Liver (tissue), 9 donors: Measurements from ENCODE around the gene CCDC106. TPM values are rescaled to one million over a fixed set of nuclear protein-coding genes. Genes with fewer than 3 reads are reported as not detected.

ENCODE experiments used
- DNase-seq: peaks from one replicate; pipeline ENCODE4 v3.0.0-alpha.2; 2017; ENCODE audit warnings: low spot score
- H3K27ac ChIP-seq, 2 donors: one replicate each; pipeline ENCODE4 v1.7.0; 2013; ENCODE audit warnings: inconsistent platforms in 2 of 2, low read length in 2 of 2, control low read depth in 1 of 2, low read depth in 1 of 2, mild to moderate bottlenecking in 1 of 2
- H3K27me3 ChIP-seq, 4 donors: one replicate each; pipeline versions ENCODE4 v1.6.1 to v1.7.0; 2013; ENCODE audit warnings: low read length in 3 of 4, inconsistent platforms in 1 of 4, mild to moderate bottlenecking in 1 of 4, moderate library complexity in 1 of 4; ENCODE audit not compliant: control insufficient read depth in 4 of 4, insufficient read depth in 4 of 4
- H3K36me3 ChIP-seq, 4 donors: one replicate each; pipeline versions ENCODE4 v1.6.1 to v1.7.0; 2013; ENCODE audit warnings: low read length in 3 of 4, mild to moderate bottlenecking in 3 of 4, low read depth in 1 of 4, moderate library complexity in 1 of 4; ENCODE audit not compliant: control insufficient read depth in 4 of 4, insufficient read depth in 3 of 4
- H3K4me1 ChIP-seq, 4 donors: one replicate each; pipeline versions ENCODE4 v1.6.1 to v1.7.0; 2013; ENCODE audit warnings: low read length in 3 of 4, mild to moderate bottlenecking in 3 of 4, moderate library complexity in 1 of 4; ENCODE audit not compliant: control insufficient read depth in 4 of 4, insufficient read depth in 4 of 4
- H3K4me3 ChIP-seq, 3 donors: one replicate each; pipeline versions ENCODE4 v1.6.1 to v1.7.0; 2013; ENCODE audit warnings: low read length in 3 of 3, control low read depth in 1 of 3, low read depth in 1 of 3, mild to moderate bottlenecking in 1 of 3
- H3K9ac ChIP-seq, 2 donors: one replicate each; pipeline ENCODE4 v1.7.0; 2013; ENCODE audit warnings: low read length in 2 of 2, mild to moderate bottlenecking in 2 of 2, moderate library complexity in 2 of 2, control low read depth in 1 of 2, low read depth in 1 of 2
- H3K9me3 ChIP-seq, 4 donors: one replicate each; pipeline versions ENCODE4 v1.6.1 to v1.7.0; 2013; ENCODE audit warnings: low read length in 3 of 4; ENCODE audit not compliant: control insufficient read depth in 4 of 4
- EGR1 ChIP-seq, 2 donors: IDR thresholded peaks; 2 replicates each; pipeline ENCODE4 v1.6.1; 2016 to 2018; ENCODE audit warnings: antibody characterized with exemption in 2 of 2, low read depth in 2 of 2
- FOXA1 ChIP-seq: IDR thresholded peaks from 2 replicates; pipeline ENCODE4 v1.6.1; 2016; ENCODE audit warnings: antibody characterized with exemption
- FOXA2 ChIP-seq: IDR thresholded peaks from 2 replicates; pipeline ENCODE4 v1.6.1; 2016; ENCODE audit warnings: antibody characterized with exemption
- GABPA ChIP-seq, 2 donors: IDR thresholded peaks in 1 of 2; conservative IDR thresholded peaks in 1 of 2; 2 replicates each; pipeline ENCODE4 v1.6.1; 2016; ENCODE audit warnings: antibody characterized with exemption in 2 of 2, mild to moderate bottlenecking in 1 of 2, moderate library complexity in 1 of 2
- HNF4A ChIP-seq, 2 donors: conservative IDR thresholded peaks; 2 replicates each; pipeline ENCODE4 v1.6.1; 2016; ENCODE audit warnings: antibody characterized with exemption in 2 of 2, mild to moderate bottlenecking in 2 of 2
- HNF4G ChIP-seq: IDR thresholded peaks from 2 replicates; pipeline ENCODE4 v1.6.1; 2016; ENCODE audit warnings: antibody characterized with exemption
- JUND ChIP-seq, 2 donors: IDR thresholded peaks; 2 replicates each; pipeline ENCODE4 v1.6.1; 2016; ENCODE audit warnings: antibody characterized with exemption in 2 of 2
- RAD21 ChIP-seq, 2 donors: IDR thresholded peaks; 2 replicates each; pipeline ENCODE4 v1.6.1; 2016; ENCODE audit warnings: antibody characterized with exemption in 2 of 2, mild to moderate bottlenecking in 2 of 2
- RXRA ChIP-seq, 2 donors: IDR thresholded peaks; 2 replicates each; pipeline ENCODE4 v1.6.1; 2017 to 2018; ENCODE audit warnings: antibody characterized with exemption in 2 of 2, mild to moderate bottlenecking in 1 of 2
- SP1 ChIP-seq: IDR thresholded peaks from 2 replicates; pipeline ENCODE4 v1.6.1; 2018; ENCODE audit warnings: antibody characterized with exemption, mild to moderate bottlenecking
- TAF1 ChIP-seq: conservative IDR thresholded peaks from 2 replicates; pipeline ENCODE4 v1.6.1; 2016; ENCODE audit warnings: antibody characterized with exemption, mild to moderate bottlenecking
- YY1 ChIP-seq: IDR thresholded peaks from 2 replicates; pipeline ENCODE4 v1.6.1; 2016; ENCODE audit warnings: antibody characterized with exemption, mild to moderate bottlenecking
- WGBS: extraction: QIAGEN DNeasy Blood & Tissue Kit; methylation state at CpG from one replicate; pipeline ENCODE4 v1.1.7; 2013; 5-methylcytosine and 5-hydroxymethylcytosine counted together
- polyA plus RNA-seq, 2 donors: library from polyadenylated mRNA; stranded (reverse) in 1 of 2; unstranded in 1 of 2; fragments of 200-250 nt in 1 of 2; fragments of >200 nt in 1 of 2; fragmentation: Nextera tagmentation in 1 of 2; extraction: Ambion mirVana in 1 of 2; gene quantifications; one replicate each; pipeline versions ENCODE4 v1.2.1 to v1.2.3, GENCODE V29; 2013 to 2015
- total RNA-seq, 2 donors: library from RNA; depleted of rRNA; stranded (reverse); fragments of >200 nt; gene quantifications; one replicate each; pipeline ENCODE4 v1.2.3, GENCODE V29; 2014
- TF ChIP-seq, protein P1 (sequence below): fragments of 150-350 bp; IDR thresholded peaks from 2 replicates; pipeline ENCODE4 v1.5.1; 2017; ENCODE audit warnings: improper control_type of control experiment, low read depth, low read length; ENCODE audit not compliant: missing input control
- TF ChIP-seq, protein P2 (sequence below): IDR thresholded peaks from 2 replicates; pipeline ENCODE4 v1.6.1; 2016; ENCODE audit warnings: antibody characterized with exemption
- TF ChIP-seq, protein P3 (sequence below): IDR thresholded peaks from 2 replicates; pipeline ENCODE4 v1.6.1; 2016; ENCODE audit warnings: antibody characterized with exemption
- TF ChIP-seq, protein P4 (sequence below): IDR thresholded peaks from 2 replicates; pipeline ENCODE4 v1.6.1; 2016; ENCODE audit warnings: antibody characterized with exemption
- donor health status: healthy.
- donor health status: healthy.
- donor health status: healthy.
- donor health status: healthy.
- donor health status: healthy.

The CCDC106 gene
- total and polyA plus RNA-seq, 4 donors, result 3.6 to 13.5 (median 5.9) TPM

DNA sequence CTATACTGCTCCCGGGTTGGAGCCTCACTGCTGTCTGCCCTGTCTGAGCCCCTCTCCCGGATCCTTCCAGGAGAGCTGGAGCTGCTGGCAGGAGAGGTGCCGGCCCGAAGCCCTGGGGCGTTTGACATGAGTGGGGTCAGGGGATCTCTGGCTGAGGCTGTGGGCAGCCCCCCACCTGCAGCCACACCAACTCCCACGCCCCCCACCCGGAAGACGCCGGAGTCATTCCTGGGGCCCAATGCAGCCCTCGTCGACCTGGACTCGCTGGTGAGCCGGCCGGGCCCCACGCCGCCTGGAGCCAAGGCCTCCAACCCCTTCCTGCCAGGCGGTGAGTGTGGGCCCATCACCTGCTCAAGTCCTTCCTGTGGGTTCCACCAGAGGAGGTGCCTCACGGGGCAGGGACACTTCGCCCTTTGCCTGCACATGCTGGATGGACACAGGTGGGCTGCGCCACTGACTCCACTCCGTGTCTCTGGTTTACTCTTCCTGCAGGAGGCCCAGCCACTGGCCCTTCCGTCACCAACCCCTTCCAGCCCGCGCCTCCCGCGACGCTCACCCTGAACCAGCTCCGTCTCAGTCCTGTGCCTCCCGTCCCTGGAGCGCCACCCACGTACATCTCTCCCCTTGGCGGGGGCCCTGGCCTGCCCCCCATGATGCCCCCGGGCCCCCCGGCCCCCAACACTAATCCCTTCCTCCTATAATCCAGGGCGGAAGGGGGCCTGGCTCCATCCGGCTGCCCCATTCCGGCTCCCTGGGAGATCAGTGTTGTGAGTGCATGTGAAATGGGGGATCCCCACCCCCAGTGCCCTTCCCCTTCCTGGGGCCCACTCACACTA, 46.9 kb downstream of the CCDC106 start:
- H3K4me3 ChIP-seq, result no peak overlapping the region
- no peaks in the 10 kb centered on the region for H3K27me3 ChIP-seq
- H3K27ac ChIP-seq, result no peak overlapping the region
- DNase-seq, result no peak
- H3K9ac ChIP-seq, result no peak overlapping the region
- no peaks in the 10 kb centered on the region for H3K9me3 ChIP-seq
- no peaks in the 10 kb centered on the region for H3K4me1 ChIP-seq
- peaks cover 21 to 83% (median 32%) of the 10 kb centered on the region in 4 donors for H3K36me3 ChIP-seq
- 95% methylated on average over 37 of the region's 37 CpGs for WGBS
- no peak for TF ChIP-seq FOXA1
- TF ChIP-seq GABPA (IDR thresholded peaks at IDR 0.05 in 1 of 2, conservative IDR thresholded peaks at IDR 0.05 in 1 of 2), result no peak
- no peak for TF ChIP-seq HNF4G
- TF ChIP-seq, protein P1, sequence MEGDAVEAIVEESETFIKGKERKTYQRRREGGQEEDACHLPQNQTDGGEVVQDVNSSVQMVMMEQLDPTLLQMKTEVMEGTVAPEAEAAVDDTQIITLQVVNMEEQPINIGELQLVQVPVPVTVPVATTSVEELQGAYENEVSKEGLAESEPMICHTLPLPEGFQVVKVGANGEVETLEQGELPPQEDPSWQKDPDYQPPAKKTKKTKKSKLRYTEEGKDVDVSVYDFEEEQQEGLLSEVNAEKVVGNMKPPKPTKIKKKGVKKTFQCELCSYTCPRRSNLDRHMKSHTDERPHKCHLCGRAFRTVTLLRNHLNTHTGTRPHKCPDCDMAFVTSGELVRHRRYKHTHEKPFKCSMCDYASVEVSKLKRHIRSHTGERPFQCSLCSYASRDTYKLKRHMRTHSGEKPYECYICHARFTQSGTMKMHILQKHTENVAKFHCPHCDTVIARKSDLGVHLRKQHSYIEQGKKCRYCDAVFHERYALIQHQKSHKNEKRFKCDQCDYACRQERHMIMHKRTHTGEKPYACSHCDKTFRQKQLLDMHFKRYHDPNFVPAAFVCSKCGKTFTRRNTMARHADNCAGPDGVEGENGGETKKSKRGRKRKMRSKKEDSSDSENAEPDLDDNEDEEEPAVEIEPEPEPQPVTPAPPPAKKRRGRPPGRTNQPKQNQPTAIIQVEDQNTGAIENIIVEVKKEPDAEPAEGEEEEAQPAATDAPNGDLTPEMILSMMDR, result no peak
- no peak for TF ChIP-seq FOXA2
- TF ChIP-seq YY1, result no peak
- no peak for TF ChIP-seq RAD21 (IDR thresholded peaks at IDR 0.05)

DNA sequence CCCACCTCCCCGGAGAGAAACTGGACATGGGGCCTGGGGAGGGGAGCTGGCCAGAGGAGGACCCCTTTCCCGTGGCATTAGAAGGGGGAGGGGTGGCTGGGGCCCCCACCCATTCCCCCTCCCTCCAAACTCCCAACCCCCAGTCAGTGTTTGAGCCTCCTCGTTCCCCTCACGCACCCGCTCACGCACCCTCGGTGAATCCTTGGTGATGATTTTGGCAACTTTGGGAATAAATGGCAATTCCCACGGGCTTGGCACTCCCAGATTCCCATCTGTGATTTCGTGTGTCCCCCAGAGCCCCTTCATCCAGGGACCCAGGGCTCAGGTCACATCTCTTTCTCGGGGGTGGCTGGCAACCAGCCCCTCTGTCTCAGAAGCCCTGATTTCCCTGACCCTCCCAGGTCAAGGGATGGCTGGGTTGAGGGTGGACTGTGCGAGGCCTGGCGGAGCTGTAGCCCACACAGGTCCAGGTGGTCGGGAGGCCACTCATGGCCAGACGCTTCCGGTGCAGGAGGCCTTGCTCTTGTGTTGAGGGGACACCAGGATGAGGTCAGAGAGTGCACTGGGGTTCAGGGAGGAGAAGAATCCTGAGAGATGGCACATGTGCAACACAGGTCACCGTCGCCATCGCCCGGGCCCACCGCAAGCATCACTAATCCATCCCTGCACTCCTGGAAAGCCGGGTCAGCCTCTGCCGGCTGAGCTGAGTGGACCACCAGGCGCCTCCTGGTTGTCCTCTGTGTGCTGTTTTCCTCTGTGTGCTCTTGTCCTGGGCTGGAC, 47.7 kb downstream of the CCDC106 start:
- H3K36me3 ChIP-seq, result peaks cover 21 to 81% (median 30%) of the 10 kb centered on the region in 4 donors
- 95% methylated on average over 23 of the region's 23 CpGs for WGBS

More for the DNA sequence above, 47.7 kb downstream of the CCDC106 start:
- H3K9ac ChIP-seq, result no peak overlapping the region
- H3K9me3 ChIP-seq, result no peaks in the 10 kb centered on the region
- no peak overlapping the region for H3K27ac ChIP-seq
- H3K4me3 ChIP-seq, result no peak overlapping the region
- no peak for TF ChIP-seq EGR1 (IDR thresholded peaks at IDR 0.05; ENCODE audit: low read depth in 2 of 2)
- no peak for TF ChIP-seq TAF1
- TF ChIP-seq FOXA2, result no peak
- no peak for TF ChIP-seq SP1
- TF ChIP-seq RAD21 (IDR thresholded peaks at IDR 0.05), result no peak
- TF ChIP-seq, protein P2, sequence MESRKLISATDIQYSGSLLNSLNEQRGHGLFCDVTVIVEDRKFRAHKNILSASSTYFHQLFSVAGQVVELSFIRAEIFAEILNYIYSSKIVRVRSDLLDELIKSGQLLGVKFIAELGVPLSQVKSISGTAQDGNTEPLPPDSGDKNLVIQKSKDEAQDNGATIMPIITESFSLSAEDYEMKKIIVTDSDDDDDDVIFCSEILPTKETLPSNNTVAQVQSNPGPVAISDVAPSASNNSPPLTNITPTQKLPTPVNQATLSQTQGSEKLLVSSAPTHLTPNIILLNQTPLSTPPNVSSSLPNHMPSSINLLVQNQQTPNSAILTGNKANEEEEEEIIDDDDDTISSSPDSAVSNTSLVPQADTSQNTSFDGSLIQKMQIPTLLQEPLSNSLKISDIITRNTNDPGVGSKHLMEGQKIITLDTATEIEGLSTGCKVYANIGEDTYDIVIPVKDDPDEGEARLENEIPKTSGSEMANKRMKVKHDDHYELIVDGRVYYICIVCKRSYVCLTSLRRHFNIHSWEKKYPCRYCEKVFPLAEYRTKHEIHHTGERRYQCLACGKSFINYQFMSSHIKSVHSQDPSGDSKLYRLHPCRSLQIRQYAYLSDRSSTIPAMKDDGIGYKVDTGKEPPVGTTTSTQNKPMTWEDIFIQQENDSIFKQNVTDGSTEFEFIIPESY, result no peak
- no peak for TF ChIP-seq JUND (IDR thresholded peaks at IDR 0.05)
- TF ChIP-seq HNF4G, result no peak
- TF ChIP-seq, protein P1, result no peak
- TF ChIP-seq YY1, result no peak
- TF ChIP-seq RXRA (IDR thresholded peaks at IDR 0.05), result no peak
- TF ChIP-seq, protein P3, sequence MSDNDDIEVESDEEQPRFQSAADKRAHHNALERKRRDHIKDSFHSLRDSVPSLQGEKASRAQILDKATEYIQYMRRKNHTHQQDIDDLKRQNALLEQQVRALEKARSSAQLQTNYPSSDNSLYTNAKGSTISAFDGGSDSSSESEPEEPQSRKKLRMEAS, result no peak
- TF ChIP-seq HNF4A (conservative IDR thresholded peaks at IDR 0.05), result no peak
- TF ChIP-seq, protein P4, sequence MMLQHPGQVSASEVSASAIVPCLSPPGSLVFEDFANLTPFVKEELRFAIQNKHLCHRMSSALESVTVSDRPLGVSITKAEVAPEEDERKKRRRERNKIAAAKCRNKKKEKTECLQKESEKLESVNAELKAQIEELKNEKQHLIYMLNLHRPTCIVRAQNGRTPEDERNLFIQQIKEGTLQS, result no peak
- H3K27me3 ChIP-seq, result no peaks in the 10 kb centered on the region
- DNase-seq, result no peak
- H3K4me1 ChIP-seq, result no peaks in the 10 kb centered on the region
